Uterus (tissue), 2 donors: Measurements from ENCODE around the gene OVOL3.

Source experiments
- POLR2A ChIP-seq, 2 donors: fragments of 450-650 bp; IDR thresholded peaks; one replicate each; pipeline ENCODE4 v1.6.1; 2016; ENCODE audit warnings: antibody characterized with exemption in 2 of 2, mild to moderate bottlenecking in 1 of 2, moderate library complexity in 1 of 2
- TF ChIP-seq, protein P1 (sequence below), 4 experiments: fragments of 200-600 bp in 2 of 4; fragments of 450-650 bp in 2 of 4; sonication (generic) in 2 of 4; IDR thresholded peaks; one replicate each; pipeline ENCODE4 v1.5.1; 2016 to 2019; ENCODE audit warnings: antibody characterized with exemption in 4 of 4, mild to moderate bottlenecking in 2 of 4, moderate library complexity in 1 of 4

- TF ChIP-seq, protein P1, sequence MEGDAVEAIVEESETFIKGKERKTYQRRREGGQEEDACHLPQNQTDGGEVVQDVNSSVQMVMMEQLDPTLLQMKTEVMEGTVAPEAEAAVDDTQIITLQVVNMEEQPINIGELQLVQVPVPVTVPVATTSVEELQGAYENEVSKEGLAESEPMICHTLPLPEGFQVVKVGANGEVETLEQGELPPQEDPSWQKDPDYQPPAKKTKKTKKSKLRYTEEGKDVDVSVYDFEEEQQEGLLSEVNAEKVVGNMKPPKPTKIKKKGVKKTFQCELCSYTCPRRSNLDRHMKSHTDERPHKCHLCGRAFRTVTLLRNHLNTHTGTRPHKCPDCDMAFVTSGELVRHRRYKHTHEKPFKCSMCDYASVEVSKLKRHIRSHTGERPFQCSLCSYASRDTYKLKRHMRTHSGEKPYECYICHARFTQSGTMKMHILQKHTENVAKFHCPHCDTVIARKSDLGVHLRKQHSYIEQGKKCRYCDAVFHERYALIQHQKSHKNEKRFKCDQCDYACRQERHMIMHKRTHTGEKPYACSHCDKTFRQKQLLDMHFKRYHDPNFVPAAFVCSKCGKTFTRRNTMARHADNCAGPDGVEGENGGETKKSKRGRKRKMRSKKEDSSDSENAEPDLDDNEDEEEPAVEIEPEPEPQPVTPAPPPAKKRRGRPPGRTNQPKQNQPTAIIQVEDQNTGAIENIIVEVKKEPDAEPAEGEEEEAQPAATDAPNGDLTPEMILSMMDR (IDR thresholded peaks at IDR 0.05), result no peak
- TF ChIP-seq POLR2A (IDR thresholded peaks at IDR 0.05), result no peak
Measured at GRCh38 chr19:36128392-36128736, 17.4 kb downstream of the OVOL3 start.
